OCI-LY3 (cell line): Measurements from ENCODE around the gene POGZ.

Experiments used
- H2AFZ ChIP-seq: fragments of 200-600, 300-600 bp; shearing (Covaris generic); 2 replicates; pipeline ENCODE4 v1.6.0; 2014; ENCODE audit warnings: antibody characterized with exemption, low read depth, low read length
- H3K27ac ChIP-seq: fragments of 200-600, 300-600 bp; sonication (generic); 2 replicates; pipeline ENCODE4 v1.5.1; 2014; ENCODE audit warnings: mild to moderate bottlenecking, low read length, moderate library complexity, mixed read lengths
- H3K27me3 ChIP-seq: fragments of 200-600, 300-600 bp; sonication (generic); 2 replicates; pipeline ENCODE4 v1.6.1; 2014; ENCODE audit warnings: low read depth, low read length, mixed read lengths
- H3K36me3 ChIP-seq: fragments of 200-600, 300-600 bp; sonication (generic); replicated peaks from 2 replicates; pipeline ENCODE3; 2014; ENCODE audit warnings: low read depth, low read length, mixed read lengths
- H3K4me1 ChIP-seq: fragments of 300-600, 200-600 bp; sonication (generic); 2 replicates; pipeline ENCODE4 v1.6.1; 2014; ENCODE audit warnings: low read length, mixed read lengths
- H3K4me2 ChIP-seq: fragments of 200-600, 300-600 bp; sonication (generic); 2 replicates; pipeline ENCODE4 v1.6.1; 2014; ENCODE audit warnings: low read length, mixed read lengths
- H3K4me3 ChIP-seq: fragments of 300-600, 200-600 bp; sonication (generic); 2 replicates; pipeline ENCODE4 v1.5.1; 2014; ENCODE audit warnings: antibody characterized with exemption, mild to moderate bottlenecking, low read length, moderate library complexity
- H3K79me2 ChIP-seq: fragments of 300-600, 200-600 bp; shearing (Covaris generic); 2 replicates; pipeline ENCODE4 v1.6.1; 2014; ENCODE audit warnings: mild to moderate bottlenecking, low read length, mixed read lengths
- H3K9ac ChIP-seq: fragments of 300-600, 200-600 bp; shearing (Covaris generic); 2 replicates; pipeline ENCODE4 v1.6.0; 2014; ENCODE audit warnings: mild to moderate bottlenecking, low read length, moderate library complexity
- H3K9me3 ChIP-seq: fragments of 200-600, 300-600 bp; shearing (Covaris generic); 2 replicates; pipeline ENCODE4 v1.6.1; 2014; ENCODE audit warnings: low read length, mixed read lengths; ENCODE audit not compliant: insufficient read depth
- H4K20me1 ChIP-seq: fragments of 200-600, 300-600 bp; sonication (generic); 2 replicates; pipeline ENCODE4 v1.6.1; 2016; ENCODE audit warnings: low read length, mixed read lengths; ENCODE audit not compliant: insufficient read depth
- EZH2phosphoT487 ChIP-seq: fragments of 200-600 bp; shearing (Covaris generic); IDR thresholded peaks from 2 replicates; pipeline ENCODE4 v1.6.1; 2018; ENCODE audit warnings: antibody characterized with exemption, mixed run types, low read depth
- TF ChIP-seq, protein P1 (sequence below): fragments of 200-600, 300-600 bp; sonication (generic); IDR thresholded peaks from 2 replicates; pipeline ENCODE4 v1.5.1; 2014; ENCODE audit warnings: antibody characterized with exemption, low read length, low read depth

The POGZ gene

DNA sequence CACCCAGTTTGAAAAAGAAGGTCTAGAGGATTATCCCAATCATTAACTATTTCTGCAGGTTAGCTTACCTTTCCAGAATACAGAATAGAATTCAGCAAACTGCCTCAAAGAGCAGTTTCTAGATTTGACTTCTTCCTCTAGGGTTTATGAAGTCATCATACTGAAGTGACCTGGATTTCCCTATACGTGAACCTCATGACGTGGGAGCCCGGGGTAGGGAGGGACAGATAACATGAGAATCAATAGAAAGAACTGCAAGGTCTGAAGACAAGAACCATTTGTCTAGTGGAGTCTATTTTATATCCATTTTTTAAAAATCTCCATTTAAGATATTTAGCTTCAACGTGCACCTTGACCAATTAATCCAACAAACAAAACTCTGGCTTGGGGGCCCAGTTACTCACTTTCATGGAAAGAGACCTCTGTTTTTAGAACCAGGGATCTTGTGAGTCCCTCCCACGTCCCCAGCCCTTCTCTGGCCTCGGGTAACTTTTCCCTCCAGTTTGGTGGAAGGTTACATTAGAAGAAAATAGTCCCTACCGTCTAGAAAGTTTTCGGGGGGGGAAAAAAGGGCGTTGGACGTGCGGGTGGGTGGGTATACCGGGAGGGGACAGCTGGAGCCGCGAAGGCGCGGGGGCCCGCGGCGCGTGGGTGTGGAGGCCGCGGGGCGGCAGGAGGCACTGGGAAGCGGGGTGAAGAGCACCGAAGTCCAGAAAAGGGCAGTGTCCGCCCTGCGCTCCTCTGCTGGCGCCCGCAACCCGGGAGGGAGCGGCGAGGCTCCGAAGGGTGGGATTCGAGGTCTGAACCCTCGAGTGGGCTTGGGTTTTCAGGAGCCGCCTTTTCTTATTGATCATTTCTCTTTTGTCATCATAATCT, 13.8 kb upstream of the POGZ start:
- Histone ChIP-seq H3K27ac (no peak overlapping the region), H3K79me2 (no peaks in the 10 kb centered on the region), H3K4me2 (peak overlapping the region; percentile 36), H3K4me1 (peaks cover 25% of the 10 kb centered on the region), H2AFZ (peak overlapping the region; percentile 84), H3K36me3 (no peaks in the 10 kb centered on the region), H4K20me1 (no peaks in the 10 kb centered on the region), H3K9me3 (no peaks in the 10 kb centered on the region), H3K9ac (no peak overlapping the region), H3K27me3 (no peaks in the 10 kb centered on the region), H3K4me3 (peak overlapping the region; percentile 21; the same call in 1 of the 2 replicates)
- TF ChIP-seq EZH2phosphoT487 = no peak
- TF ChIP-seq, protein P1, sequence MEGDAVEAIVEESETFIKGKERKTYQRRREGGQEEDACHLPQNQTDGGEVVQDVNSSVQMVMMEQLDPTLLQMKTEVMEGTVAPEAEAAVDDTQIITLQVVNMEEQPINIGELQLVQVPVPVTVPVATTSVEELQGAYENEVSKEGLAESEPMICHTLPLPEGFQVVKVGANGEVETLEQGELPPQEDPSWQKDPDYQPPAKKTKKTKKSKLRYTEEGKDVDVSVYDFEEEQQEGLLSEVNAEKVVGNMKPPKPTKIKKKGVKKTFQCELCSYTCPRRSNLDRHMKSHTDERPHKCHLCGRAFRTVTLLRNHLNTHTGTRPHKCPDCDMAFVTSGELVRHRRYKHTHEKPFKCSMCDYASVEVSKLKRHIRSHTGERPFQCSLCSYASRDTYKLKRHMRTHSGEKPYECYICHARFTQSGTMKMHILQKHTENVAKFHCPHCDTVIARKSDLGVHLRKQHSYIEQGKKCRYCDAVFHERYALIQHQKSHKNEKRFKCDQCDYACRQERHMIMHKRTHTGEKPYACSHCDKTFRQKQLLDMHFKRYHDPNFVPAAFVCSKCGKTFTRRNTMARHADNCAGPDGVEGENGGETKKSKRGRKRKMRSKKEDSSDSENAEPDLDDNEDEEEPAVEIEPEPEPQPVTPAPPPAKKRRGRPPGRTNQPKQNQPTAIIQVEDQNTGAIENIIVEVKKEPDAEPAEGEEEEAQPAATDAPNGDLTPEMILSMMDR = no peak

DNA sequence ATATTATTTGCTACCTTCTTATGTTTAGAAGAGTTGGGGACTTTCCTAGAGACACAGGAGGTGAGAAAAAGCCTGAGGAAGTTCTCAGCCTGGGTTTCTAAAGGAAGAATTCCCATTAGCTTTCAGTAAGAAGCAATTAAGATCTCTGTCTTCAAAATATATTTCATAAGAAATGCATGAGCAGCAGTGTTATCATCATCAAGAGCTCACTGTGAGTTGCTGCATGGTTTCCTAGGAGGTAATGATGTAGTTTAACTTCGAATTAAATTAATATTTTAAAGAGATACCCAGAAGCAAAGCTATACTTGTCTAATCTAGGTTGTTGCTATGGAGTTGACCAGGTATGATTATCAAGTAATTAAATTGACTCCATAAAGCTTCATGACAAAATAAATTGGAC, 5.7 kb upstream of the POGZ start:
- Histone ChIP-seq H3K27ac (no peak overlapping the region), H3K27me3 (peaks cover 4% of the 10 kb centered on the region), H3K79me2 (no peaks in the 10 kb centered on the region), H3K9me3 (no peaks in the 10 kb centered on the region), H3K9ac (no peak overlapping the region), H3K4me1 (peaks cover under 1% of the 10 kb centered on the region), H3K4me2 (no peak overlapping the region), H3K36me3 (no peaks in the 10 kb centered on the region), H4K20me1 (no peaks in the 10 kb centered on the region), H2AFZ (no peak overlapping the region), H3K4me3 (no peak overlapping the region)
- TF ChIP-seq, protein P1 = no peak
- no peak for TF ChIP-seq EZH2phosphoT487

DNA sequence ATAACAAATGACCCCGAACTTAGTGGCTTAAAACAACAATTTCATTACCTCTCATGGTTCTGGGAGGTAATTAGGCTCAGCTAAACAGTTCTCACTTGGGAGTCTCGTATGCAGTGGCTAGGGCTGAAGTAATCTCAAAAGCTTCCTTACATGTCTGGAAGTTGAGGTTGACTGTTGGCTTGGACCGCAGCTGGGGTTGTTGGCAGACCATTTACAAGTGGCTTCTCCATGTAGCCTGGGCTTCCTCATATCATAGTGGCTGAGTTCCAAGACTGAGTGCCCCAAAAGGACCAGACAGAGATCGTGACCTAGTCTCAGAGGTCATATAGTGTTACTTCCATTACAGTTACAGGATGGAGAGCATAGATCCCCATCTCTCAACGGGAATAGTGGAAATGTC, 2.4 kb upstream of the POGZ start:
- Histone ChIP-seq H3K27me3 (peaks cover 4% of the 10 kb centered on the region), H3K4me2 (no peak overlapping the region), H2AFZ (no peak overlapping the region), H3K4me1 (peaks cover 13% of the 10 kb centered on the region), H3K79me2 (peaks cover 17% of the 10 kb centered on the region), H3K36me3 (no peaks in the 10 kb centered on the region), H3K9me3 (no peaks in the 10 kb centered on the region), H3K27ac (no peak overlapping the region), H3K4me3 (no peak overlapping the region), H3K9ac (no peak overlapping the region), H4K20me1 (peaks cover 16% of the 10 kb centered on the region)
- TF ChIP-seq EZH2phosphoT487 = no peak
- TF ChIP-seq, protein P1 = no peak

DNA sequence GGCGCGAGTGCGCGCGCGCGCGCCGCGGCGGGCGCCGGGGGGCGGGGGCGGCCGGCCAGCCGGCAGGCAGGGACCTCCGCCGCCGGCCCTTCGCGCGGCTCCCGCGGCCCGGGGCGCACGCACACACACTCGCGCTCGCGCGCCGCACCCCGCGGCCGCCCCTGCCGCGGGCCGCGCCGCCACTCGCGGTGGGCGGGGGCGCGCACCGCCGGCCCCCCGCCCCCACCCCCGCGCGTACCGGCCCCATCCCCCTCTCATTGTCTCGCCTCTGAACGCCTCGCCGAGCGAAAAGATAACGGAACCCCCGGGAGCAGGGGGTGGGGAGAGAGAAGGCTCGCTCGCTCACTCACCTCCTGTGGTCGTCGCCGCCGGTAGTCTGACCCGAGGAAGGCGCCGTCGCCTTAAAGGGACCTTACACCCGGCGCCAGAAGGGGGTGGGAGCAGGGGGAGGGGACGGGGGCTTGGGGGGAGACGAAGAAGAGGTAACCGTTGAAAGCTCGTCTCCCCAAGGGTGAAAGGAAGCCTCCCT, 428 bp downstream of the POGZ start:
- H2AFZ ChIP-seq = no peak overlapping the region
- H3K4me3 ChIP-seq = peak overlapping the region; percentile 84
- peaks cover 46% of the 10 kb centered on the region for H3K79me2 ChIP-seq
- no peaks in the 10 kb centered on the region; the same call in 1 of the 2 replicates for H3K27me3 ChIP-seq
- TF ChIP-seq EZH2phosphoT487 = no peak
- TF ChIP-seq, protein P1 = no peak
- H3K4me1 ChIP-seq = peaks cover 13% of the 10 kb centered on the region
- H3K9ac ChIP-seq = peak overlapping the region; percentile 79
- H4K20me1 ChIP-seq = peaks cover 43% of the 10 kb centered on the region
- peak overlapping the region; percentile 65 for H3K27ac ChIP-seq
- H3K36me3 ChIP-seq = peaks cover 4% of the 10 kb centered on the region
- peak overlapping the region; percentile 31; the same call in 1 of the 2 replicates for H3K4me2 ChIP-seq
- H3K9me3 ChIP-seq = no peaks in the 10 kb centered on the region
